Stimulated activated CD8-positive, alpha-beta memory T cell treated with anti-CD3 and anti-CD28 coated beads, Interleukin-2, amount 100 ng/mL, for 1 hour (primary cell): ENCODE results near the gene RPS23.
"Not testable (repeated sequence)": the region's sequence is repeated elsewhere in the genome, so short reads cannot be mapped to it uniquely, and the experiment has no call there.

Experiments used
- DNase-seq, 2 donors: peaks; one replicate each; pipeline ENCODE4 v3.0.0-alpha.2; 2020; ENCODE audit warnings: low read depth in 2 of 2

Gene RPS23

GRCh38 chr5:82290005-82290404, 11.9 kb upstream of the RPS23 start:
- DNase-seq, result no peak

DNA sequence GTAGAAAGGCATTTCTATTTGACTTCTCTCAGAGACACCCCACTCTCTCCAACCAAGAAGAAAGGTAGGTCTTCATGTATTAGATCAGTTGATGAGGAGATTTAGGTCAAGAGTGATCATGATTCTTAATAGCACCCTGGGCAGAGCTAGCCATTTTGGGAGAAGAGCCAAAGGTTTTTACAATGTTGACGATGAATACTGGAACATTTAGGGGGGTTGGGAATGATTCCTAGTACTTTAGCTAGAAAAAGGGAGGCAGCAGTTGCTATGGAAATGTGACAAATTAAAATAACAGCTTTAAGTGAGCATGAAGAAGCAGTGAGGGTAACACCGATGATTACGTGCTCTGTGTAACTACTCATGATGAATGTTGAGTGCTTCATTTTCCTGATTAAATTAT, 9.5 kb upstream of the RPS23 start:
- no peak for DNase-seq

DNA sequence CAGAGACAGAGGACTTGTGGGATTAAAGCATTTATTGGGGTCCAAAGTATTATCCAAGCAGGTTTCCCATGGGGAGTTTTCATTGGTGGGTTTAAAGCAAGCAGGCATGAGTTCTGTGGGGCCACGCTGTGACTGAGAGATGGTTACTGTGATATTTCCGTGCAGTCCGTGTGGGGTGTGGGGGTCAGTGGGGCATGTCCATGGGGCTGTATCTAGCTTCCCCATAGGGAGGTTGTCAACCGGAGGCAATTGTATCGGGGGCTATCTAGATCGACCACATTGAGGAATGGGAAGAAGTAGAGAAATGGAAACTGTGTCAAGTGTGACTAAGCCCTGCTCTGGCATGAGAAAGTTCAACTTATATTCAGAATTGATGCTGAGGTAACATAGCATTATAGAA, 7.1 kb upstream of the RPS23 start:
- DNase-seq, result no peak

GRCh38 chr5:82283893-82284292, 5.7 kb upstream of the RPS23 start:
- DNase-seq, result no peak

- DNase-seq, result no peak
These were observed 687 bp upstream of the RPS23 start for GRCh38 chr5:82278711-82279370.

DNA sequence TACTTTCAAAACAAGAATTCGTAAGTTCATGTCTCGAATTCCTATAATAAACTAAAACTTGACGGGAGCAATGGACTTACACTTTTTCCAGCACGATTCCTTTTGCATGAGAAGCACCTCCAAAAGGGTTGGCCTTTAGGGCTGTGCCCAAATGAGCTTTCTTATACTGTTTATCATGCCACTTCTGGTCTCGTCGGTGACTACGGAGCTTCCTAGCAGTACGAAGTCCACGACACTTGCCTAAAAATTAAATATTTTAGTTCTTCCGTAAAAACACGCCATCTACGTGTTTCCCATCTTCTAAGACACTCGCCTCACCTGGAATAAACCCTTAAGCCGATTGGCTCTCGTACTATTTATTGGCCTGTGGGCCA, 554 bp downstream of the RPS23 start:
- DNase-seq, result no peak

DNA sequence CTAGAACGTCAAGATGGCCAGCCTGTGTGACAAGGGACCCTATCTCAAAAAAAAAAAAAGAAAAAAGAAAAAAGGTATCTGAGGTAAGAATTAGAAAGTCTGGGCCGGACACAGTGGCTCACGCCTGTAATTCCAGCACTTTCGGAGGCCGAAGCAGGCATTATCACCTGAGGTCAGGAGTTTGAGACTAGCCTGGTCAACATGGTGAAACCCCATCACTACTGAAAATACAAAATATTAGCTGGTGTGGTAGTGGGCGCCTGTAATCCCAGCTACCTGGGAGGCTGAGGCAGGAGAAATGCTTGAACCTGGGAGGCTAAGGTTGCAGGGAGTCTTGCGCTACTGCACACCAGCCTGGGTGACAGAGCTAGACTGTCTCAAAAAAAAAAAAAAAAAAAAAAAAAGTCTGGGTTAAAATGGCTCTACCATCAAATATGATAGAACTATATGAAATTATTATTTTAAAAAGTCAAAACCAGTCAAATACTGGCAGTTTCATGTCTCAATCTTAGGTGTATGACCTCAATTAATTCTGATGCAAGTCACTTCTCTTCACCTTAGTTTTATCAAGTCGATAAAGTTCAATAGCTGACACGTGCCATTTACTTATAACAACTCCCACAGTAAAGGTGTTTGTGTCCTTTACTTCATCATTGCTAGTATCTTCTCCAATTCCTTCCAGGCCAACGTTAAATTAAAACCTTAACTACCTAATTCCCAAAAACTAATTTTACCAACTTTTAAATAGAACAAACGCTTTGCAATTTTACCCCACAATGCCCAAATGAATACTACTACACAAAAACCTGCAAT, 1.1 kb downstream of the RPS23 start:
- no peak for DNase-seq

DNA sequence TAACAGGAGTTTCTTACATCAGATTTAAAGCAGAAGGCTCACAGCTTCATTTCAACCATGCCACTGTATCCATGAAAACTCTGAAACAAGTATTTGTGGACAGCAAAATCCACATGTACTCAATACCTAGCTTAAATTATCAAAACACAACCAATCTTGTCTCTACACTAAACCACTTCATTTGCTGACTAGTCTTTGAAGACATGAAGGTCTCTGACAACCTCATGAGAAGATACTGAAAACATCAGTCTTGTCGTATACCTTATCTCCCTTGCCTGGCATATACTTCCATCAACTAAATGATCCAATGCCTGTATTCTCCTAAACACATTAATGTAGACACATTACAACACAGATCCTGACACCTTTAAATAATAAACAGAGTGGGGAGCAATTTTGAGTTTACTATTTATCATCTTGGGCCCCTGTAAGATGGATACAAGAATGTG, 2.9 kb downstream of the RPS23 start:
- DNase-seq, result no peak

- no peak for DNase-seq
These were observed 3.6 kb downstream of the RPS23 start for GRCh38 chr5:82274343-82275211.

DNA sequence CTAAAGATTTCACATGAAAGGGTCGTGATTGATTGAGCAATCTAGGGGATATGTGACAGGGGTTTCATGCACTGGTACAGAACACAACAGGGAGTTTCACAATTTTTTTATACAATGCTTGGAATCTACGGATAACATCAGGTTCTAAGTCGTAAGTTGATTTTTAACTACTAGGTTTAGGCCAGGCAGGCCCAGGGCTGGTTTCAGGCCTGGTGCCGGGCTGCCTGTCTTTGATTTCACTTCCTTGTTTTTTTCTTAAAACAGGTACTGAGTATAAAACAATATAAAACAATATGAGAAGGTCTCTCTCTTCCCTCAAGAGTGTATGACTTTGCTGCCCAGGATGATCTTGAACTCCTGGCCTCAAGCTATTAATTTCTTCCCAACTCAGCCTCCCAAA, 4.7 kb downstream of the RPS23 start:
- not testable (repeated sequence) for DNase-seq

DNA sequence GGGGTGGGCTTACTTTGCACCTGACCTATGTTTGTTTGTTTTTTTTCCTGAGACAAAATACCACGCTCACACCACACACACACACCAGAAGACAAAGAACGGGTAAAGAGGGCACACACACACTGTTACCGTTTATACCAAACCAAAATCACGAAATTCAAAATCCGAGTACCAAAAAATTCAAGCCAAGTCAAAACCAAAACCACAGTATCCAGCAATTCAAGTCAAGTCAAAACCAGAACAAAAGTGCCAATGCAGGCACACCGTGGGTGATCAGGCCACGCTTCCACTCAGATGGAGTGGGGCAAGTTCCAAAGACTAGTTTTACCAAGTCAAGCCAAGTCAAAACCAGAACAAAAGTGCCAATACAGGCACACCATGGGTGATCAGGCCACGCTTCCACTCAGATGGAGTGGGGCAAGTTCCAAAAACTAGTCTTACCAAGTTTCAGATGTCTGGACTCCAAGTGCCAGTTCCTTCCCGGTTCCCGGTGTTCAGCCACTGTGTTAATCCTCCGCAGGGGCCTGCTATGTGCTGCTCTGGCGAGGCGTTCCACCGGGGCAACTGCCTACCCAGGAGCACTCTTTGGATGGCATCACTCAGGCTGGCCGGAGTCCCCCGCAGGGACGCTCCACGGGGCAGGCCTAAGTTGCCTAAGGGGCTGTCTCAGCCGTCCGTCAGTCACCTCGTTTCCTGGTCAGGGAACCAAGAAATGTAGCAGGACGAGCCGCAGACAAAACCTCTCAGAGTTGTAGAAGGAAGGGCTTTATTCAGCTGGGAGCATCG, 5.4 kb downstream of the RPS23 start:
- DNase-seq, result not testable (repeated sequence)

DNA sequence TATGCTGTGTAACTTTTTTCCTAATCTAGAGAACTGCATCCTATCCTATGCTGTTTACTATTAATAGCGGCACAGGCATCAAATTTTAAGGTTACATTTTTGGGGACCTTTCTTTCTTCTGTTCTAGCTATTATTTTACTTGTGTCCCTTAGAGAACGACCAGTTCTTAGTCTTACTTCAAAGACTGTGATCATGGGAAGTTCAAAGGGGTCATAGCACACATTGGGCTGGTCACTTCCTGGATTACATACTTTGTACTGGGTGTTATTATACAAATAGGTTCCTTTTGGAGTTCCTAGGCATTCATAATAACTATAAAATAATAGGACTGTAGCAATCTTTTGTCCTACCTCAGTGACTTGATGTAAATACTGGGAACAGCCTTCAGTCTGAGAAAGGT, 8.8 kb downstream of the RPS23 start:
- not testable (repeated sequence) for DNase-seq

- not testable (repeated sequence) for DNase-seq
These were observed 10.7 kb downstream of the RPS23 start for GRCh38 chr5:82267297-82267933.

DNA sequence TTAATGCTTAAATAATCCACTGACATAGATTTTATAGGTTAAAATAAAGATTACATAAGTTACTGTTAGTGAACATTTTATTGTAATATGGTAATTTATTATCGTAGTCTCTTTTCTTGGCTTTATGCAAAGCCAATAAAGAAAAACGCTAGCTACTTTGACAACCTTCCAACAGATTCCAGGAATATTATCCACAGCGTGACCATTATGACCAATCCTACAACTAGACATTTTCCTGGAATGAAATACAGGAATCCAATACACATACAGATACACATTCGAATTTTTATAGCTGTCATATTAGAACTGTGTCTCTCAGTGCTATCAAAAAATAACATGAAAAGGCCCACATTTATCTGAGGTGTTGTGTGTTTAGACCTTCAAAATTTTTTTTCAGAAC, 13.1 kb downstream of the RPS23 start:
- no peak for DNase-seq

DNA sequence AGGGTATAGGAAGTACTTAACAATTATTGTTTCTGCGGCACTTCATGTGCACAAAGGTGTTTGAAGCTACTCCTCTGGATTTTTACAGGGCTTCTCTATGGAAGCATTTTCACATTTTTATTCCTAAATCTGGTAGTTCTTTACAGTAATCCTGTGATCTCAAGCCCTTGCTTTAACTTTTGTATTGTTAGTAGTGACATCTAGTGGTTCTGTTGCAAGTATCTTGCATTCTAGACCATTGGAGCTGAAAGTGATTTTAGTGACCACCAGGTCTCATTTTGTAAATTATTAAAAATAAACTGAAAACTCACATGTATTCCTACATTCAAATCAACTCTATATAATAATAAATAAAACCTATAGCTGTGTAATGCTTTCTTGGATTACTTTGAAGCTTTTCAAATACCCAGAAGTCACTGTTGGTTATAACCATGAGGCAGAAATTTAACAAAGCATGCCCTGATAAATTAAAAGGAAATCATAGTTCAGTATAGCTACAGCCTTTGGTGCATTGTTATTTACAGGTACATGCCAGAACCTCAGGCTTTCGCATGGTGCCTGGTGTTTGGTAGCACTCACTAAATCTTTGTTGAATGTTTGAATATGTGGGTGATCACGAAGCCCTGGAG, 18.9 kb downstream of the RPS23 start:
- DNase-seq, result no peak

GRCh38 chr5:82257729-82258128, 20.4 kb downstream of the RPS23 start:
- DNase-seq, result no peak

- DNase-seq, result no peak
These were observed 20.9 kb downstream of the RPS23 start for GRCh38 chr5:82257247-82257646.

DNA sequence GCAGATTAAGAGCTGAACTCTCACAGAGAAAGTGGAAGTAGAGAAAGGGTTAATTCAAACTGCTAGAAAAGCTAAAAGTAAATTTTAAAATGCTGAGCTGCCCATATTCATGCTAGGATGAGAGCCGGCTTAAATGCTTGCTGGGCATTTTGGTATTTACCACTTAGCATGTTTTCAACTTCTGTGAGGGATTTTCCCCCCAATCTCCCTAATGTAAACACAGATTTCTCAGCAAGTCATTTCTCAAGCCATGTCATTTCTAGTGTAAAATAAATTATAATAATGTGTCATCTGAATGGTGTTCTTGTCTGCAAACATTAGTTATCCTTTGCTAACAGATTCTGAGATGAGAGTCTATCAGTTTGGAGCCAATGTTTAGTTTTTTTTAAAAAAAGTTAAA, 22.3 kb downstream of the RPS23 start:
- DNase-seq, result no peak

DNA sequence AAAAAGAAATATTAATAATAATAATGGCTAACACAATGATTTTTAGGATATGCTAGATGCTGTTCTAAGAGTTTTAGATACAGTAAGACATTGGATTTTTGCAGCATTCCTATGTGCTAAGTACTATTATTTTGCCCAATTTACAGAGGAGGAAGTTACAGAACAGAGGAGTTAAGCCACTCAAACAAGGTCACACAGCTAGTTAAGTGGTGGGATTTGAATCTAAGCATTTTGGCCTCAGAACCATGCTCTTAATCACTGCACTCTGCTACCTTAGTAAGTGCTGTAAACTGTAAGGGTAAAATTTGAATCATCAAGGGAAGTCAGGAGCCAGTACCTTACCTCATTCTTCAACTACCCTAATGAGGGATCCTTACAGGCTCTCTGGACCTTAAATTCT, 25.4 kb downstream of the RPS23 start:
- DNase-seq, result no peak

- DNase-seq, result no peak
These were observed 31.1 kb downstream of the RPS23 start for GRCh38 chr5:82246960-82247574.
